ENCODE measurements around the gene GLUD2. TPM values are rescaled to one million over a fixed set of nuclear protein-coding genes. Genes with fewer than 3 reads are reported as not detected.

The GLUD2 gene
- total RNA-seq (2022; extraction: Qiagen RNA extraction; ENCODE audit: low read depth): 1.7 to 2.9 TPM (median 2.5 TPM) in 5 replicates

DNA sequence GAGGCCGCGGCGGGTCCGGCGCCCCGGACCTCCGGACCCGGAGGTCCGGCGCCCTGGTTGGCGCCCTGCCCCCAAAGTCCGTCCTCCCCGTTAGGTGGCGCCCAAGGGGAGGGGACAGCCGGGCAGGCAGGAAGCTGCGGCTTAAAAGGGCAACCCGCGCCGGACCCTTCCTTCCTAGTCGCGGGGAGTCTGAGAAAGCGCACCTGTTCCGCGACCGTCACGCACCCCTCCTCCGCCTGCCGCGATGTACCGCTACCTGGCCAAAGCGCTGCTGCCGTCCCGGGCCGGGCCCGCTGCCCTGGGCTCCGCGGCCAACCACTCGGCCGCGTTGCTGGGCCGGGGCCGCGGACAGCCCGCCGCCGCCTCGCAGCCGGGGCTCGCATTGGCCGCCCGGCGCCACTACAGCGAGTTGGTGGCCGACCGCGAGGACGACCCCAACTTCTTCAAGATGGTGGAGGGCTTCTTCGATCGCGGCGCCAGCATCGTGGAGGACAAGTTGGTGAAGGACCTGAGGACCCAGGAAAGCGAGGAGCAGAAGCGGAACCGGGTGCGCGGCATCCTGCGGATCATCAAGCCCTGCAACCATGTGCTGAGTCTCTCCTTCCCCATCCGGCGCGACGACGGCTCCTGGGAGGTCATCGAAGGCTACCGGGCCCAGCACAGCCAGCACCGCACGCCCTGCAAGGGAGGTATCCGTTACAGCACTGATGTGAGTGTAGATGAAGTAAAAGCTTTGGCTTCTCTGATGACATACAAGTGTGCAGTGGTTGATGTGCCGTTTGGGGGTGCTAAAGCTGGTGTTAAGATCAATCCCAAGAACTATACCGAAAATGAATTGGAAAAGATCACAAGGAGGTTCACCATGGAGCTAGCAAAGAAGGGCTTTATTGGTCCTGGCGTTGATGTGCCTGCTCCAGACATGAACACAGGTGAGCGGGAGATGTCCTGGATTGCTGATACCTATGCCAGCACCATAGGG is at the start of gene GLUD2:
Gene GLUD2 (plus strand): TSS at position 170 of the 979 bp plus-strand sequence. CDS start 75 bp downstream, at position 245.

Other genes with a start within 250 kb of the GLUD2 start
- gene CT47B1, start 171.7 kb upstream of the GLUD2 start, total RNA-seq (2022; extraction: Qiagen RNA extraction; ENCODE audit: low read depth): not detected in 5 replicates
- gene CT47A11, start 110.5 kb upstream of the GLUD2 start, total RNA-seq (2022; extraction: Qiagen RNA extraction; ENCODE audit: low read depth): not detected in 5 replicates
- gene CT47A10, start 105.6 kb upstream of the GLUD2 start, total RNA-seq (2022; extraction: Qiagen RNA extraction; ENCODE audit: low read depth): not detected in 5 replicates
- gene CT47A9, start 100.7 kb upstream of the GLUD2 start, total RNA-seq (2022; extraction: Qiagen RNA extraction; ENCODE audit: low read depth): not detected in 5 replicates
- gene CT47A8, start 95.9 kb upstream of the GLUD2 start, total RNA-seq (2022; extraction: Qiagen RNA extraction; ENCODE audit: low read depth): not detected in 5 replicates
- gene CT47A7, start 91.0 kb upstream of the GLUD2 start, total RNA-seq (2022; extraction: Qiagen RNA extraction; ENCODE audit: low read depth): not detected in 5 replicates
- not detected in 5 replicates for gene CT47A6, start 86.1 kb upstream of the GLUD2 start, total RNA-seq (2022; extraction: Qiagen RNA extraction; ENCODE audit: low read depth)
- not detected in 5 replicates for gene CT47A5, start 81.3 kb upstream of the GLUD2 start, total RNA-seq (2022; extraction: Qiagen RNA extraction; ENCODE audit: low read depth)
- not detected in 5 replicates for gene CT47A4, start 76.4 kb upstream of the GLUD2 start, total RNA-seq (2022; extraction: Qiagen RNA extraction; ENCODE audit: low read depth)
- not detected in 5 replicates for gene CT47A3, start 71.5 kb upstream of the GLUD2 start, total RNA-seq (2022; extraction: Qiagen RNA extraction; ENCODE audit: low read depth)
- not detected in 5 replicates for gene CT47A2, start 66.7 kb upstream of the GLUD2 start, total RNA-seq (2022; extraction: Qiagen RNA extraction; ENCODE audit: low read depth)
- not detected in 5 replicates for gene CT47A1, start 61.9 kb upstream of the GLUD2 start, total RNA-seq (2022; extraction: Qiagen RNA extraction; ENCODE audit: low read depth)